Measurements from ENCODE around the gene OGT. TPM values are rescaled to one million over a fixed set of nuclear protein-coding genes. Genes with fewer than 3 reads are reported as not detected.

The OGT gene
- total RNA-seq, 1 experiment from 2014 or later, result 282 TPM

GRCh38 chrX:71537743-71538142 is 4.8 kb downstream of the OGT start:
- Mint-ChIP-seq H3K9me3 (ENCODE audit: unreplicated experiment) (no peaks in the 10 kb centered on the region), H3K27ac (ENCODE audit: low read depth, unreplicated experiment) (no peak overlapping the region), H3K4me1 (ENCODE audit: insufficient read depth, unreplicated experiment) (peaks cover 16% of the 10 kb centered on the region), H3K36me3 (ENCODE audit: insufficient read depth, unreplicated experiment) (no peaks in the 10 kb centered on the region), H3K4me3 (ENCODE audit: unreplicated experiment) (no peak overlapping the region), H3K27me3 (ENCODE audit: insufficient read depth, unreplicated experiment) (no peaks in the 10 kb centered on the region)
- ChIA-PET CTCF (no interaction called here), POLR2A (interaction anchor here (0.6 to 1.1 kb wide), 2 partner anchors 8 to 105 kb away, joined by 3 read pairs; no protein-coding TSS in a partner anchor)
- no peak for TF ChIP-seq CTCF (IDR thresholded peaks at IDR 0.05; ENCODE audit: unreplicated experiment)
- DNase-seq (ENCODE audit: unreplicated experiment), result no peak
- intact Hi-C loops (cut with micrococcal nuclease), result no loop called here
- no TSS peak for BruUV-seq (replicated peaks)

- Mint-ChIP-seq H3K4me3 (ENCODE audit: unreplicated experiment) (peak overlapping the region; percentile 1), H3K27me3 (ENCODE audit: insufficient read depth, unreplicated experiment) (no peaks in the 10 kb centered on the region), H3K27ac (ENCODE audit: low read depth, unreplicated experiment) (no peak overlapping the region), H3K9me3 (ENCODE audit: unreplicated experiment) (no peaks in the 10 kb centered on the region), H3K4me1 (ENCODE audit: insufficient read depth, unreplicated experiment) (peaks cover 17% of the 10 kb centered on the region), H3K36me3 (ENCODE audit: insufficient read depth, unreplicated experiment) (peaks cover 15% of the 10 kb centered on the region)
- intact Hi-C loops (cut with micrococcal nuclease), result no loop called here
- POLR2A ChIA-PET, result no interaction called here
- no TSS peak for BruUV-seq (replicated peaks)
- DNase-seq (ENCODE audit: unreplicated experiment), result no peak
- TF ChIP-seq CTCF (IDR thresholded peaks at IDR 0.05; ENCODE audit: unreplicated experiment), result no peak
- CTCF ChIA-PET, result no interaction called here
Measured at GRCh38 chrX:71540801-71541200, 7.9 kb downstream of the OGT start.

DNA sequence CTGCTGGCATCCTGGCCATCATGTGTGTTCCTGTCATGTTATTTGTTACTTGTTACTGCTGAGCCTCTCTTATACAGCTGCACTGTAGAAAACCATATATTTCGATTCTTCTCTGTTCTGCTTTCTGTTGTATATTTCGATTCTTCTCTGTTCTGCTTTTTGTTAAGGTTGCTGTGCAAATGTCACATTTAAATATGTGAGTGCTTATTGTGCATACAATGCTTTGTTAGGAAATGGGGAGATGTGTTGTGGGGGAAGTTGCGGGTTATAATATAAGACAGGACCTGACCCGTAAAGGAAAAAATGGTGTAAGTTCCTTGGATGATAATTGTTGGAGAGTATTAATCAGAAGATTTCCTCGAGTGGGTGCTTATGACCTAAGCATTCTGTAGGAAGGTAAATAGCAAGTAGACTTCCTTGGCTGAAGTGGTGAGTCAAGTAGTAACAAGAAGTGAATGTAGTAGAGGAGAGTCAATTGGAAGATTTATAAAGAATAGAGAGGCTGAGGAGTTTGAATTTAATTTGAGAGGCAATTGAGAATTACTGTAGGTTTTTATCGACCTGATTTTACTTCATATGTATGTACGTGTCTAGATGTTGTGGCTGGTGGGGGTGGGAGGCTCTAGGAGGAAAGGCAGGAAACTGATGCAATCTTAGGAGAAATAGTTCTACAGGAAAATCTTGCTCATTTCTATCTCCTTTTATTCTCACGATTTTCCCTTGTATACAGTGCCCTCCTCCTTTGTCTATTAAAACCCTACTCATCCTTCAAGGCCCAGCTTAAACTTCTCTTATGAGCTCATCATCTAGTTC is 8.5 kb downstream of the OGT start:
- CTCF ChIA-PET, result interaction anchor here (0.6 kb wide), 1 partner anchor 9 kb away, joined by 3 read pairs; no protein-coding TSS in a partner anchor
- no peaks in the 10 kb centered on the region for H3K9me3 Mint-ChIP-seq (ENCODE audit: unreplicated experiment)
- DNase-seq (ENCODE audit: unreplicated experiment), result peak; percentile 43
- H3K27ac Mint-ChIP-seq (ENCODE audit: low read depth, unreplicated experiment), result no peak overlapping the region
- POLR2A ChIA-PET, result interaction anchor here (0.8 to 5.8 kb wide), 2 partner anchors 9 kb away, joined by 3 to 171 read pairs; partner anchors contain the start of gene OGT
- H3K4me1 Mint-ChIP-seq (ENCODE audit: insufficient read depth, unreplicated experiment), result peaks cover 17% of the 10 kb centered on the region
- no peak for TF ChIP-seq CTCF (IDR thresholded peaks at IDR 0.05; ENCODE audit: unreplicated experiment)
- H3K4me3 Mint-ChIP-seq (ENCODE audit: unreplicated experiment), result peak overlapping the region; percentile 1
- H3K36me3 Mint-ChIP-seq (ENCODE audit: insufficient read depth, unreplicated experiment), result peaks cover 21% of the 10 kb centered on the region
- BruUV-seq (replicated peaks), result TSS peak; percentile 98
- no peaks in the 10 kb centered on the region for H3K27me3 Mint-ChIP-seq (ENCODE audit: insufficient read depth, unreplicated experiment)
- intact Hi-C loops (cut with micrococcal nuclease), result no loop called here

DNA sequence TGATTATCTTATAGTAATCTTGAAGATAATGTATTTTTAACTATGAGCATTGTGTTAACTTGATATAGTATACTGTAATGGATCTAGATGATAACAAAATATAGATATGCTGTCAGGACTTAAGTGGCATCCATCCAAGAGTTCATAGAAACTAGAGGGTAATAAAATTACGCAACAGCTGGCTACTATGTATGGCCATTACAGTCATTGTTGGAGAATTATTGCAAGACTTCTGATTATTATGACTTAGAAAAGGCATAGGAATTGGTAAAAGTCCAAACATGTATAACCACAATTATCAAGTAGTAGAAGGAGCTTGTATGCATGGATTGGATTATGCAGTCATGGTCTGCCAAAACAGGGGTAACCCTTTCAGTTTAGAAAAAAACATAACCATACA is 9.5 kb downstream of the OGT start:
- H3K27ac Mint-ChIP-seq (ENCODE audit: low read depth, unreplicated experiment), result no peak overlapping the region
- BruUV-seq (replicated peaks), result no TSS peak
- TF ChIP-seq CTCF (IDR thresholded peaks at IDR 0.05; ENCODE audit: unreplicated experiment), result no peak
- no peaks in the 10 kb centered on the region for H3K27me3 Mint-ChIP-seq (ENCODE audit: insufficient read depth, unreplicated experiment)
- CTCF ChIA-PET, result no interaction called here
- no peaks in the 10 kb centered on the region for H3K9me3 Mint-ChIP-seq (ENCODE audit: unreplicated experiment)
- peaks cover 31% of the 10 kb centered on the region for H3K36me3 Mint-ChIP-seq (ENCODE audit: insufficient read depth, unreplicated experiment)
- intact Hi-C loops (cut with micrococcal nuclease), result no loop called here
- POLR2A ChIA-PET, result interaction anchor here (0.8 to 5.8 kb wide), 3 partner anchors 8 to 259 kb away, joined by 3 to 171 read pairs (median 4); partner anchors contain the start of genes NONO and OGT
- peak; percentile 64 for DNase-seq (ENCODE audit: unreplicated experiment)
- H3K4me3 Mint-ChIP-seq (ENCODE audit: unreplicated experiment), result no peak overlapping the region
- peaks cover 17% of the 10 kb centered on the region for H3K4me1 Mint-ChIP-seq (ENCODE audit: insufficient read depth, unreplicated experiment)
